NOMO-1 treated with DMSO at 0.1 percent for 48 hours (cell line): Measurements from ENCODE around the gene CTDP1.
"Not testable (repeated sequence)": the region's sequence is repeated elsewhere in the genome, so short reads cannot be mapped to it uniquely, and the experiment has no call there.

Experiments
- DNase-seq: peaks from one replicate; lab custom pipeline; 2025; ENCODE audit not compliant: unreplicated experiment; lab: John Stamatoyannopoulos, UW

CTDP1 gene

GRCh38 chr18:79739440-79739778 lies 59.8 kb downstream of the CTDP1 start:
- DNase-seq: no peak

- not testable (repeated sequence) for DNase-seq
These were observed 60.4 kb downstream of the CTDP1 start for GRCh38 chr18:79740047-79740446.

GRCh38 chr18:79740521-79741361 lies 61.1 kb downstream of the CTDP1 start:
- no peak for DNase-seq

GRCh38 chr18:79741362-79741700 lies 61.7 kb downstream of the CTDP1 start:
- DNase-seq: no peak

- DNase-seq: no peak
These were observed 62.5 kb downstream of the CTDP1 start for GRCh38 chr18:79742076-79742475.

GRCh38 chr18:79744625-79745024 lies 65.0 kb downstream of the CTDP1 start:
- no peak for DNase-seq

GRCh38 chr18:79746730-79747129 lies 67.1 kb downstream of the CTDP1 start:
- no peak for DNase-seq

GRCh38 chr18:79747156-79747845 lies 67.7 kb downstream of the CTDP1 start:
- no peak for DNase-seq

GRCh38 chr18:79748321-79749180 lies 68.9 kb downstream of the CTDP1 start:
- no peak for DNase-seq

- DNase-seq: no peak
These were observed 69.9 kb downstream of the CTDP1 start for GRCh38 chr18:79749251-79750191.

- no peak for DNase-seq
These were observed 71.5 kb downstream of the CTDP1 start for GRCh38 chr18:79750980-79751571.

- not testable (repeated sequence) for DNase-seq
These were observed 72.4 kb downstream of the CTDP1 start for GRCh38 chr18:79751918-79752578.

- DNase-seq: not testable (repeated sequence)
These were observed 73.3 kb downstream of the CTDP1 start for GRCh38 chr18:79752946-79753345.

GRCh38 chr18:79753391-79753851 lies 73.8 kb downstream of the CTDP1 start:
- no peak for DNase-seq

- DNase-seq: no peak
These were observed 74.6 kb downstream of the CTDP1 start for GRCh38 chr18:79754022-79754761.

- no peak for DNase-seq
These were observed 75.3 kb downstream of the CTDP1 start for GRCh38 chr18:79754831-79755351.

GRCh38 chr18:79755496-79756142 lies 76.0 kb downstream of the CTDP1 start:
- DNase-seq: no peak

- no peak for DNase-seq
These were observed 76.5 kb downstream of the CTDP1 start for GRCh38 chr18:79756143-79756500.
